Fibroblast of peridontal ligament (primary cell): ENCODE measurements around the gene CLEC4M.

Experiments
- DNase-seq: peaks from one replicate; pipeline ENCODE4 v3.0.0-alpha.2; 2010; ENCODE audit errors: extremely low read depth

CLEC4M gene, protein sequence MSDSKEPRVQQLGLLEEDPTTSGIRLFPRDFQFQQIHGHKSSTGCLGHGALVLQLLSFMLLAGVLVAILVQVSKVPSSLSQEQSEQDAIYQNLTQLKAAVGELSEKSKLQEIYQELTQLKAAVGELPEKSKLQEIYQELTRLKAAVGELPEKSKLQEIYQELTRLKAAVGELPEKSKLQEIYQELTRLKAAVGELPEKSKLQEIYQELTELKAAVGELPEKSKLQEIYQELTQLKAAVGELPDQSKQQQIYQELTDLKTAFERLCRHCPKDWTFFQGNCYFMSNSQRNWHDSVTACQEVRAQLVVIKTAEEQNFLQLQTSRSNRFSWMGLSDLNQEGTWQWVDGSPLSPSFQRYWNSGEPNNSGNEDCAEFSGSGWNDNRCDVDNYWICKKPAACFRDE

GRCh38 chr19:7762719-7763293 lies at the start of gene CLEC4M:
Gene CLEC4M (plus strand): TSS chr19:7763243. CDS start chr19:7763267, 24 bp downstream.
- no peak for DNase-seq

GRCh38 chr19:7715671-7716070 lies 47.4 kb upstream of the CLEC4M start:
- no peak for DNase-seq

DNA sequence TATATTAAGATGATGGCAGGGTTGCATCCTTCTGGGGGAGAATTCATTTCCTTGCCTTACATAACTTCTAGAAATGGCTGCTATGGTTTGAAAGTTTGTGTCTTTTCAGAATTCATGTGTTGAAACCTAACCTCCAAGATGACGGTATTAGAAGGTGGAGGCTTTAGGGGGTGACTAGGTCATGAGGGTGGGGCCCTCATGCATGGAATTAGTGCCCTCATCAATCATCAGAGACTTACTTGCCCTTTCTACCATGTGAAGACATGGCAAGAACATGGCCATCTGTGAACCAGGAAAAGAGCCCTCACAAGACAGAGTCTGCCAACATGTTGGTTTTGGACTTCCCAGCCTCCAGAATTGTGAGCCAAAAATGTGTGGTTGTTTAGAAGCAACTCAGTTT lies 46.3 kb upstream of the CLEC4M start:
- no peak for DNase-seq

DNA sequence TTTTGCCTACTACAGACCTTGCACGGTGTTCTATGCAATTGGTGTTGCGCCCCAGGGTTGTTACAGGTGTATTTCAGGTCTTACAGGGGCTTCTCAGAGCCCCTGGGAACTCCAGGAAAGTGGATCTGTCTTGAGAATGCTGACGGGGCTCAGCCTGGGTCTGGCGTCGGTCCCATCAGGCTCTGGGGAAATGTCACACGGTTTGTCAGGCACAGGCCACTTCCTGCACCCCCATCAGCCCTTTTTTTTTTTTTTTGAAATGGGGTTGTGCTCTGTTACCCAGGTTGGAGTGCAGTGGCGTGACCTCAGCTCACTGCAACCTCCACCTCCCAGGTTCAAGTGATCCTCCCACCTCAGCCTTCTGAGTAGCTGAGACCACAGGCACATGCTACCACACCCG lies 44.4 kb upstream of the CLEC4M start:
- DNase-seq: no peak

- no peak for DNase-seq
Measured at GRCh38 chr19:7720351-7720750, 42.7 kb upstream of the CLEC4M start.

DNA sequence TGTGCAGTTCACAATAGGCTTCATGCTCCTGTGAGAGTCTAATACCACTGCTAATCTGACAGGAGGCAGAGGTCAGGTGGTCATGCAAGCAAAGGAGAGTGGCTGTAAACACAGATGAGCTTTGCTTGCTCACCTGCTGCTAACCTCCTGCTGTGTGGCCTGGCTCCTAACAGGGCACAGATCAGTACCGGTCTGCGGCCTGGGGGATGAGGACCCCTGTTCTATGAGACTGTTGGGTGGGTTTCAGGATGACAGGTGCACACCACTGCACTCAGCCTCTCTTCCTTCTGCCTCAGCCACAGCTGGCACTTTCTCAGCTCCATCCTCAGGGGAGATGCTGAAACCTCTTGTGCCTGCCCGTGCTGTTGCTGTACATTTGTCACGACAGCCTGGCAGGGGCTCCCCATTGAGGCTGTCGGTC lies 40.8 kb upstream of the CLEC4M start:
- DNase-seq: no peak

GRCh38 chr19:7725791-7726190 lies 37.3 kb upstream of the CLEC4M start:
- no peak for DNase-seq

- no peak for DNase-seq
Measured at GRCh38 chr19:7729211-7729610, 33.8 kb upstream of the CLEC4M start.

- no peak for DNase-seq
Measured at GRCh38 chr19:7729831-7730285, 33.2 kb upstream of the CLEC4M start.

GRCh38 chr19:7730286-7731217 lies 32.5 kb upstream of the CLEC4M start:
- DNase-seq: no peak

- DNase-seq: no peak
Measured at GRCh38 chr19:7731218-7731595, 31.8 kb upstream of the CLEC4M start.

DNA sequence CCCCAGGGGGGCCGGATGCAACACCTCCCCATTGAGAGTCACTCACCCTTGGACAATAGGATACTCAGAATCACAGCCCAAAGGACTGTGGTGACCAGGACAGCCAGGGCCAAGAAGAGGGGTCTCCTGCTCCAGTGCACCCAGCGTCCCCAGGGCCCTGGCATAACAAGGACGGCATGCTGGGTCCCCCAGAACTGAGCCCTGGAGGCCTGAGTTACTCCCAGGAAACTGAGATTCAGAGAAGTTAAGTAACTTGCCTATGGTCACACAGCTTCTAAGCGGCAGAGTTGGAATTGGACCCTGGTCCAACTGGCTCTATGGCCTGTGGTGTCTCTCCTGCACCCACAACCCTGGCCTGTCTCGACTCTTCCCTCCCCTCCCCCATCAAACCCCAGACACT lies 31.4 kb upstream of the CLEC4M start:
- DNase-seq: no peak

GRCh38 chr19:7732045-7732444 lies 31.0 kb upstream of the CLEC4M start, which contains the start of gene CLEC4G:
Gene CLEC4G (minus strand): TSS chr19:7732110. CDS start chr19:7732102, 8 bp downstream.
- DNase-seq: no peak

GRCh38 chr19:7733376-7733775 lies 29.7 kb upstream of the CLEC4M start:
- DNase-seq: no peak

DNA sequence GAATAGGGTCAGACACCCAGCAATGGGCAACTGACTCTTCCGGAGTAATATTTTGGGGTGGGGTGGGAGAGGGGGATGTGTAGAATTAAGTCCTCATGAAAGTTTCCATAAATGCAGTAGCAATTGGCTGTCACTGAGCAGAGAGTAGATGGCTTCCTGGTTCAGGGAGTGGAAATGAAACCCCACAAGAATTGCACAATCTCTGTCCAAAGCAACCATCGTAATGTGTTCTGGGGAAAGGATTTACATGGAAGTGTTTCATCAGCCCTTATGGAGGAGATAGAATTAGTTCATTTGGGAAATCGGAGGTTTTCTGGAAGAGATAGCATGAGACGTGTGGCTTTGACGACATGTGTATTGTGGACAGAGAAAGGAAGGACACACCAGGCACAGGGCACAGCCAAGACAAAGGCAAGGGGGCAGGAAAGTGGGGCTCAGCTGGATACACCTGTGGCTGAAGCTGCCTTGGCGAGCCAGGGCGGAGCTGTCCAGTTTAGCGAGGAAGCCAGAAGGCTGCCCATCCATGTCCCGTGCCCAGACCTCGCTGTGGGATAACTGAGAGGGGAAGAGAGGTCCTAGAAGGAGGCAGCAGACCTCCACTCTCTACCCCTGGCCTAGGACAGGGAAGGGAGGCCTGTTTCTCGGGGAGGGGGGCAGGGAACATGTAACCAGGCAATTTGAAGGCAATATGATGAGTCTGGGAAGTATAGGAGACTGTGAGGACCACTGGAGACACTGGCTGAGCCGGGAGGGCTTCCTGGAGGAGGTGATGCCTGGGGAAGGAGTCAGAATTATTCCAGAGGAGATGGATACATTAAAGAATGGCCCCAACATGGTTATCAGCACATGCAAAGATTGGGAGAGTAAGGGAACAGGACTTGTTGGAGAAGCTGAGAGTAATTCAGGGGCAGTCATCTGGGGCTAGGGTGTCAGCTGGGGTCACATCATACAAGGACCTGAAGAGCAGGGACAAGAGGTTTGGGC lies 28.5 kb upstream of the CLEC4M start:
- peak; percentile 18 for DNase-seq

DNA sequence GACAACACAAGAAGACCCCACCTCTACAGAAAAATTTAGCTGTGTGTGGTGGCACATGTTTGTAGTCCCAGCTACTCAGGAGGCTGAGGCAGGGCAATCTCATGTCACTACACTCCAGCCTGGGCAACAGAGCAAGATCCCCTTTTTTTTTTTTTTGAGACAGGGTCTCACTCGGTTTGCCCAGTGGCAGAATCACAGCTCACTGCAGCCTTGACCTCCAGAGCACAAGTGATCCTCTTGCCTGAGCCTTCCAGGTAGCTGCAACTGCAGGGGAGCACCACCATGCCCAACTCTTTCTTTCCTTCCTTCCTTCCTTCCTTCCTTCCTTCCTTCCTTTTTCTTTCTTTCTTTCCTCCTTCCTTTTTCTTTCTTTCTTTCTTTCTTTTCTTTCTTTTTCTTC lies 26.9 kb upstream of the CLEC4M start:
- DNase-seq: no peak

DNA sequence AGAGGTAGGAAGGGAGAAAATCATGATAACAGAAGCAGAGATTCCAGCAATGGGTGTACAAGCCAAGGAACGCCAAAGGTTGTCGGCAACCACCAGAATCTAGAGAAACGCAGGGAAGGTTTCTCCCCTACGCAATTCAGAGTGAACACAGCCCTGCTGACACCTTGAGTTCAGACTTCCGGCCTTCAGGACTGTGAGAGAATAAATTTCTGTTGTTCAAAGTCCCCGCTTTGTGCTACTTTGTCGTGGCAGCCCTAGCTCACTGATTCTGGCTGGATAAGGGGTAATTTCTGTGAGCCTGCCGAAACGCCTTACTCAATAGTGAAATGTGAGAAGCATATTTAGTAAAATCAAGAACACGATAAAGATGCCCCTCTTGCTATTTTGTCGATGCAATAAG lies 25.8 kb upstream of the CLEC4M start:
- no peak for DNase-seq

GRCh38 chr19:7738023-7738422 lies 25.0 kb upstream of the CLEC4M start:
- no peak for DNase-seq

GRCh38 chr19:7739211-7739755 lies 23.8 kb upstream of the CLEC4M start:
- no peak for DNase-seq

DNA sequence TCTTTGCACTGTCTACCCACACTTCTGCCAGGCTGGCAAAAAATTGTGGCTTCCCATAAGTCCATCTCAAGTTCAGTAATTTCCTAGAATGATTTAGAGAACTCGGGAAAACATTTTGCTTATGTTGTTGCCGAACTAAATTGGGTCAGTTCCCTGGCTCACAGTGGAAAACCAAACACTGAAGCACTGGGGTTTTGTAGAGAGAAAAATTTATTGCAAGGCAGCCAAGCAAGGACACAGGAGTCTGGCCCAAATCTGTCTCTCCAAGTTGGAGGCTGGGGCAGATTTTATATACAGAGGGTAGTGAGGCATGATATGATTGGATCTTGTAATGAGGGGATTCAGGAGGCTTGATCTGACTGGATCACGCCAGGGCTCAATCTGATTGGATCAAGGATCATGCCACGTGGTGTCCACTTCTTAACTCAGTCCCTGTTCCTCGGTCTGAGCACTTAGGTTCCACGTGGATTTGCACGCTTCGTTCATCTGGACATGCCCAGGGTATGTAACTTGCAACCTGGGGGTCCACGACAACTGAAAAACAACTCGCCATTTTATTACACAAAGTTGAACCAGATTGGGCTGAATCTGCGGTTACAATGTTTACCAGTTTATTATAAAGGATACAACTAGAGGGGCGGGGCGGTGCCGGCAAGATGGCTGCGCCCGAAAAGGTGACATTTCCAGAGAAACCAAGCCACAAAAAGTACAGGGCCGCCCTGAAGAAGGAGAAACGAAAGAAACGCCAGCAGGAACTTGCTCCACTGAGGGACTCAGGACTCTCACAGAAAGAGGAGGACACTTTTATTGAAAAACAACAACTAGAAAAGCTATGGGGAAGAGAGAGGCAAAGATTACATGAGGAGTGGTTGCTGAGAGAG lies 23.0 kb upstream of the CLEC4M start:
- DNase-seq: no peak
